Keratinocyte (primary cell): ENCODE measurements around the gene TOR1AIP2. TPM values are rescaled to one million over a fixed set of nuclear protein-coding genes. Genes with fewer than 3 reads are reported as not detected.

Source experiments
- DNase-seq: peaks from one replicate; pipeline ENCODE4 v3.0.0-alpha.2; 2011; ENCODE audit warnings: low read depth, missing footprints, low spot score
- FAIRE-seq: peaks from 2 replicates; lab custom pipeline; 2011; peaks lifted over from hg19 to GRCh38; lab: Jason Lieb, UNC
- H2AFZ ChIP-seq: 2 replicates; pipeline ENCODE4 v1.6.0; 2012; ENCODE audit warnings: low read length, control low read depth, inconsistent platforms; ENCODE audit not compliant: control insufficient read depth
- H3K27ac ChIP-seq: 2 replicates; pipeline ENCODE4 v1.5.1; 2011; ENCODE audit warnings: low read length; ENCODE audit not compliant: control insufficient read depth, insufficient read depth
- H3K27me3 ChIP-seq: 3 replicates; pipeline ENCODE4 v1.6.0; 2011; ENCODE audit warnings: low read length; ENCODE audit not compliant: control insufficient read depth, insufficient read depth; ENCODE audit errors: extremely low read depth
- H3K36me3 ChIP-seq, 2 experiments: 2 replicates in 1 of 2; 3 replicates in 1 of 2; pipeline ENCODE4 v1.5.1; 2011; ENCODE audit warnings: low read length in 2 of 2, mild to moderate bottlenecking in 1 of 2; ENCODE audit not compliant: control insufficient read depth in 2 of 2, insufficient read depth in 2 of 2; ENCODE audit errors: extremely low read depth in 1 of 2
- H3K4me1 ChIP-seq: 3 replicates; pipeline ENCODE4 v1.5.1; 2011; ENCODE audit warnings: low read length; ENCODE audit not compliant: control insufficient read depth, insufficient read depth; ENCODE audit errors: extremely low read depth
- H3K4me2 ChIP-seq: 3 replicates; pipeline ENCODE4 v1.6.0; 2011; ENCODE audit warnings: low read depth, low read length; ENCODE audit not compliant: control insufficient read depth, insufficient read depth; ENCODE audit errors: extremely low read depth
- H3K4me3 ChIP-seq, 3 experiments: fragments of 200-600 bp in 1 of 3; sonication (generic) in 1 of 3; 2 replicates in 2 of 3; 3 replicates in 1 of 3; pipeline ENCODE4 v1.5.1; 2011 to 2016; ENCODE audit warnings: low read length in 3 of 3, mild to moderate bottlenecking in 3 of 3, control low read depth in 2 of 3, inconsistent platforms in 1 of 3, low read depth in 1 of 3, mixed read lengths in 1 of 3, mixed run types in 1 of 3, moderate library complexity in 1 of 3; ENCODE audit not compliant: control insufficient read depth in 2 of 3, insufficient read depth in 2 of 3; ENCODE audit errors: extremely low read depth in 1 of 3
- H3K79me2 ChIP-seq: 2 replicates; pipeline ENCODE4 v1.6.0; 2012; ENCODE audit warnings: low read length; ENCODE audit not compliant: control insufficient read depth, insufficient read depth
- H3K9ac ChIP-seq: 3 replicates; pipeline ENCODE4 v1.6.0; 2011; ENCODE audit warnings: low read length; ENCODE audit not compliant: control insufficient read depth, insufficient read depth; ENCODE audit errors: extremely low read depth
- H3K9me1 ChIP-seq: 3 replicates; pipeline ENCODE4 v1.6.0; 2011; ENCODE audit warnings: low read length; ENCODE audit not compliant: control insufficient read depth, insufficient read depth; ENCODE audit errors: extremely low read depth
- H3K9me3 ChIP-seq: 2 replicates; pipeline ENCODE4 v1.5.1; 2012; ENCODE audit warnings: low read depth, low read length; ENCODE audit not compliant: control insufficient read depth
- H4K20me1 ChIP-seq: 3 replicates; pipeline ENCODE4 v1.6.0; 2011; ENCODE audit warnings: low read length; ENCODE audit not compliant: control insufficient read depth, insufficient read depth; ENCODE audit errors: extremely low read depth
- EZH2 ChIP-seq: IDR thresholded peaks from one replicate; pipeline ENCODE4 v1.6.1; 2012; ENCODE audit warnings: inconsistent platforms, mild to moderate bottlenecking, low read length, moderate library complexity
- dilution Hi-C: fragments of 300-500 bp; cut with MboI; formaldehyde crosslinking; loops from one replicate; pipeline ENCODE4 v1.7.0; 2020; ENCODE audit warnings: low sequenced_read_pairs; ENCODE audit not compliant: extremely low pct_ligation_motif_present
- polyA plus RNA-seq, 5 experiments: library from polyadenylated mRNA; depleted of rRNA in 3 of 5; stranded (reverse) in 3 of 5; stranded (forward) in 1 of 5; unstranded in 1 of 5; fragments of >200 nt; gene quantifications; 1 replicate in 1 of 5; 2 replicates in 3 of 5; 3 replicates in 1 of 5; pipeline versions ENCODE4 v1.2.1 to v1.2.3, GENCODE V29; 2011 to 2012; ENCODE audit warnings: missing spikeins in 2 of 5, low read depth in 1 of 5, low replicate concordance in 1 of 5
- TF ChIP-seq, protein P1 (sequence below), 3 experiments: IDR thresholded peaks in 1 of 3; conservative IDR thresholded peaks in 1 of 3; optimal IDR thresholded peaks in 1 of 3; 2 replicates in 2 of 3; 3 replicates in 1 of 3; pipeline versions ENCODE3 to v1.5.1; 2011; ENCODE audit warnings: low read length in 3 of 3, mild to moderate bottlenecking in 3 of 3, moderate library complexity in 2 of 3, control low read depth in 1 of 3, inconsistent platforms in 1 of 3; ENCODE audit not compliant: insufficient read depth in 2 of 3; ENCODE audit errors: extremely low read depth in 1 of 3

The TOR1AIP2 gene
- polyA plus RNA-seq, 1 donor (not counting 4 experiments of a cell fraction or from before 2014, with no cell fraction given) = 49.9 TPM

DNA sequence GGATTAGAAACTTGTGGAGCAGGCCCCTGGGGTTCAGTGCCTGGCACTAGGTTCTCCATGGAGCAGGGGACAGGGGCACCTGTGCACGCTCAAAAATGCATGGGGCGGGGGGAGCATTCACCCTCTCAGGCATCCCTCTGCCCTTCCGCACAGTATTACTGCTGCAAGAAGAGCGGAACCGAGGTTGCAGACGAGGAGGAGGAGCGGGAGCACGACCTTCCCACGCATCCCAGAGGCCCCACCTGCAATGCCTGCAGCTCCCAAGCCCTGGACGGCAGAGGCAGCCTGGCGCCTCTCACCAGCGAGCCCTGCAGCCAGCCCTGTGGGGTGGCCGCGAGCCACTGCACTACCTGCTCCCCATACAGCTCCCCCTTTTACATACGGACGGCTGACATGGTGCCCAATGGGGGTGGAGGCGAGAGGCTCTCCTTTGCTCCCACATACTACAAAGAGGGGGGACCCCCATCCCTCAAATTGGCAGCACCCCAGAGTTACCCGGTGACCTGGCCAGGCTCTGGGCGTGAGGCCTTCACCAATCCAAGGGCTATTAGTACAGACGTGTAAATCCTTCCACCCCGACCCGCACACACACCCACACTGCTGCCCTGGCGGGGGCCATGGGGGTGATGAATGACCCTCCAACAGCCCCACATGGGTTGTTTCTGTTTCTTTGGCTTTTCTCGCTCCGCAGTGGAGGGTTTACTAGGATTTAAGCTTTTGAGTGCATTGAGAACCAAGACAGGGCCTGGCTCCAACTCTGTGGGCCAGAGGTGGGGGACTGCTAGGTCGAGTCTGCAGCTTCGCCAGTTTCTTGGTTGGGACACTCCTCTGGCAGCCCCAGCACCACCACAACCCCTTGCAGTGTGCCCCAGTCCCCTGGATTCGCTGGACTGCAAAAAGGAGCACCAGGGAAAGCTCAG lies 63.7 kb downstream of the TOR1AIP2 start:
- dilution Hi-C loops = loop anchor here (25.0 kb wide), 1 partner anchor 102 kb away; no protein-coding TSS in a partner anchor

DNA sequence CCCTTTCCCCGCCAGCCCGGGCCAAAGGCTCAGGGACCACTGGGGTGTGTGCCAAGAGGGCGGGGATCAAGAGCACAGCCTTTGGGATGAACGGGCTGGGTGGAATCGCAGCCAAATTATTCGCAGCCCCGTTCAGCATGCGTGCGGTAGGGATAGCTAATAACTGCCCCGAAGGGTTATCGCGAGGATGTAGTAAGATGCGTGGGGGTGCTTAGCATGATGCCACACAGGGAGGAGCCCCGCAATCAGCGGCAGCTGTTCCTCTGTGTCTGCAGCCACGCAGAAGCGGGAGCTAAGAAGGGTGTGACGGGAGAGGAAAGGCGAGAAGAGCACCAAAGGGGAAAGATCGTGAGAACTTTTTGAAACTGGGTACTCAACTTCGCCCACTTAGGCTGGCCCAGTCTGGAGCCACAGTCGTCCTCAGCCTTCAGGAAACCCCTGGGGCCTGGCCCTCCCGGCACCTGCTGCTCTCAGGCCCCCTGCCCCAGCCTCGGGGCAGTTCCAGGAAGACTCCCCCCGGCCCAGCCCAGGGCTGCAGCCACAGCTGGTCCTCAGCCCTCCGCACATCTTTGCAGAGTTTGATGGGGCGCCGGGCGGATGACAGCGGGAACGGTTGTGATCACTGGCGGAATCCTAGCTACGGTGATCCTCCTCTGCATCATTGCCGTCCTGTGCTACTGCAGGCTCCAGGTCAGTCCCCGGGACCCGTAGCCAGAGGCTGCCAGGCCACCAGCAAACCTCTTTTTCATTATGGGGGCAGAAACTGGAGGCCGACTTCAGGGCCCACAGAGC lies 64.9 kb downstream of the TOR1AIP2 start:
- no peak for TF ChIP-seq EZH2
- TF ChIP-seq, protein P1, sequence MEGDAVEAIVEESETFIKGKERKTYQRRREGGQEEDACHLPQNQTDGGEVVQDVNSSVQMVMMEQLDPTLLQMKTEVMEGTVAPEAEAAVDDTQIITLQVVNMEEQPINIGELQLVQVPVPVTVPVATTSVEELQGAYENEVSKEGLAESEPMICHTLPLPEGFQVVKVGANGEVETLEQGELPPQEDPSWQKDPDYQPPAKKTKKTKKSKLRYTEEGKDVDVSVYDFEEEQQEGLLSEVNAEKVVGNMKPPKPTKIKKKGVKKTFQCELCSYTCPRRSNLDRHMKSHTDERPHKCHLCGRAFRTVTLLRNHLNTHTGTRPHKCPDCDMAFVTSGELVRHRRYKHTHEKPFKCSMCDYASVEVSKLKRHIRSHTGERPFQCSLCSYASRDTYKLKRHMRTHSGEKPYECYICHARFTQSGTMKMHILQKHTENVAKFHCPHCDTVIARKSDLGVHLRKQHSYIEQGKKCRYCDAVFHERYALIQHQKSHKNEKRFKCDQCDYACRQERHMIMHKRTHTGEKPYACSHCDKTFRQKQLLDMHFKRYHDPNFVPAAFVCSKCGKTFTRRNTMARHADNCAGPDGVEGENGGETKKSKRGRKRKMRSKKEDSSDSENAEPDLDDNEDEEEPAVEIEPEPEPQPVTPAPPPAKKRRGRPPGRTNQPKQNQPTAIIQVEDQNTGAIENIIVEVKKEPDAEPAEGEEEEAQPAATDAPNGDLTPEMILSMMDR (optimal IDR thresholded peaks at IDR 0.05 in 1 of 3, IDR thresholded peaks at IDR 0.05 in 1 of 3, conservative IDR thresholded peaks at IDR 0.05 in 1 of 3; ENCODE audit: extremely low read depth in 1 of 3, insufficient read depth in 2 of 3, low read length in 3 of 3) = no peak
- no peak for DNase-seq

More for the DNA sequence above, 63.7 kb downstream of the TOR1AIP2 start:
- H3K9me3 ChIP-seq = no peaks in the 10 kb centered on the region
- H3K36me3 ChIP-seq = no peaks in the 10 kb centered on the region
- H3K4me2 ChIP-seq = peak overlapping the region; percentile 79
- H3K9ac ChIP-seq = no peak overlapping the region
- FAIRE-seq = no peak
- DNase-seq = no peak
- TF ChIP-seq, protein P1 (optimal IDR thresholded peaks at IDR 0.05 in 1 of 3, IDR thresholded peaks at IDR 0.05 in 1 of 3, conservative IDR thresholded peaks at IDR 0.05 in 1 of 3; ENCODE audit: extremely low read depth in 1 of 3, insufficient read depth in 2 of 3, low read length in 3 of 3) = no peak
- TF ChIP-seq EZH2 = no peak
- peaks cover 10% of the 10 kb centered on the region for H3K4me1 ChIP-seq
- peaks cover 37% of the 10 kb centered on the region for H3K27me3 ChIP-seq
- H4K20me1 ChIP-seq = no peaks in the 10 kb centered on the region
- H3K79me2 ChIP-seq = no peaks in the 10 kb centered on the region
- no peak overlapping the region for H3K27ac ChIP-seq
- no peak overlapping the region for H2AFZ ChIP-seq
- H3K4me3 ChIP-seq = peak overlapping the region in 1 of 3 experiments; percentile 33
- H3K9me1 ChIP-seq = no peaks in the 10 kb centered on the region

More for the DNA sequence above, 64.9 kb downstream of the TOR1AIP2 start:
- peaks cover 10% of the 10 kb centered on the region for H3K4me1 ChIP-seq
- no peak overlapping the region for H3K9ac ChIP-seq
- no peaks in the 10 kb centered on the region for H4K20me1 ChIP-seq
- no peaks in the 10 kb centered on the region for H3K9me1 ChIP-seq
- no peak overlapping the region for H3K4me2 ChIP-seq
- no peak overlapping the region for H3K4me3 ChIP-seq
- H3K79me2 ChIP-seq = no peaks in the 10 kb centered on the region
- dilution Hi-C loops = loop anchor here (25.0 kb wide), 1 partner anchor 100 kb away; no protein-coding TSS in a partner anchor
- H2AFZ ChIP-seq = no peak overlapping the region
- H3K27ac ChIP-seq = no peak overlapping the region
- no peak for FAIRE-seq
- H3K27me3 ChIP-seq = peaks cover 34% of the 10 kb centered on the region
- no peaks in the 10 kb centered on the region for H3K9me3 ChIP-seq
- no peaks in the 10 kb centered on the region for H3K36me3 ChIP-seq
